HAP-1 (cell line): ENCODE data around the gene ZNF630.
A peak's percentile ranks its signal among the peaks of the same experiment; 100 is the strongest.
"Not testable (repeated sequence)": the region's sequence is repeated elsewhere in the genome, so short reads cannot be mapped to it uniquely, and the experiment has no call there.

Experiments used
- DNase-seq, 2 experiments: peaks; one replicate each; pipeline ENCODE4 v3.0.0-alpha.2; 2016 to 2020; ENCODE audit warnings: low spot score in 2 of 2
- H3K27me3 ChIP-seq: fragments of 250-450 bp; sonication (Bioruptor Pico); 2 replicates; pipeline ENCODE4 v1.5.1; 2020; ENCODE audit warnings: low read depth, mild to moderate bottlenecking, moderate library complexity
- H3K36me3 ChIP-seq: fragments of 250-450 bp; sonication (Bioruptor Pico); replicated peaks from 2 replicates; pipeline ENCODE4 v1.5.1; 2020; ENCODE audit warnings: mild to moderate bottlenecking
- H3K4me1 ChIP-seq: fragments of 250-450 bp; sonication (Bioruptor Pico); 2 replicates; pipeline ENCODE4 v1.5.1; 2020; ENCODE audit warnings: mild to moderate bottlenecking
- H3K4me3 ChIP-seq: fragments of 250-450 bp; sonication (Bioruptor Pico); 2 replicates; pipeline ENCODE4 v1.5.1; 2020; ENCODE audit warnings: mild to moderate bottlenecking, moderate library complexity
- H3K9me3 ChIP-seq: fragments of 250-450 bp; sonication (Bioruptor Pico); 2 replicates; pipeline ENCODE4 v1.5.1; 2020; ENCODE audit warnings: mild to moderate bottlenecking, moderate library complexity
- in situ Hi-C: fragments of 300-500 bp; cut with MboI; formaldehyde crosslinking; loops from 3 replicates; pipeline ENCODE4 v1.14.3; 2020; ENCODE audit warnings: low sequenced_read_pairs, inconsistent platforms, mixed read lengths

Gene ZNF630

DNA sequence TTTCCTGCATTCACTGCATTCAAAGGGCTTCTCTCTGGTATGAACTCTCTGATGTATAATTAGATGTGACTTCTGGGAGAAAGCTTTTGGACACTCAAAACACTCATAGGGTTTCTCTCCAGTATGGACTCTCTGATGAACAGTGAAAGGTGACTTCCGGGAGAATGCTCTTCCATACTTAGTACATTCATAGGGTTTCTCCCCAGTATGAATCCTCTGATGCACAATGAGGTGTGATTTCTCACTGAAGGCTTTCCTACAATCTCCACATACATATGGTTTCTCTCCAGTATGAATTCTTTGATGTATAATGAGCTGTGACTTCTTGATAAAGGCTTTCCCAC is 12.2 kb downstream of the ZNF630 start:
- no peak for DNase-seq
- peaks cover 3% of the 10 kb centered on the region; the same call in 1 of the 2 replicates for H3K9me3 ChIP-seq

DNA sequence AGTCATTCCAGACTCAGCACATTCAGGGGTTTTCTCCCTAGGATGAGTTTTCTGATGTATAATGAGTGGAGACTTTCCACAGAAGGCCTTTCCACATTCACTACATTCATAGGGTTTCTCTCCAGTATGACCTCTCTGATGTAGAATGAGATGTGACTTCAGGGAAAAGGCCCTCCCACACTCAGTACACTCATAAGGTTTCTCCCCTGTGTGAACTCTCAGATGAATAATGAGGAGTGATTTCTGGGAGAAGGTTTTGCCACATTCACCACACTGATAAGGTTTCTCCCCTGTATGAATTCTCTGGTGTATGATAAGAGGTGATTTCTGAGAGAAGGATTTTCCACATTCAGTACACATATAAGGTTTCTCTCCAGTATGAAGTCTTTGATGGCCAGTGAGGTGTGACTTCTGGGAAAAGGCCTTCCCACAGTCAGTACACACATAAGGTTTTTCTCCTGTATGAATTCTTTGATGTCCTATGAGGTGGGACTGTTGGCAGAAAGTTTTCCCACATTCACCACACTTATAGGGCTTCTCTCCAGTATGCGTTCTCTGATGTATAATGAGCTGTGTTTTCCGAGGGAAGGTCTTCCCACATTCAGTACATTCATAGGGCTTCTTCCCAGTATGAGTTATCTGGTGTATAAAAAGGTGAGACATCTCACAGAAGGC is 12.7 kb downstream of the ZNF630 start:
- no peaks in the 10 kb centered on the region for H3K36me3 ChIP-seq
- H3K4me3 ChIP-seq: no peak overlapping the region
- no peaks in the 10 kb centered on the region for H3K4me1 ChIP-seq
- no peaks in the 10 kb centered on the region for H3K27me3 ChIP-seq
- H3K9me3 ChIP-seq: peaks cover 3% of the 10 kb centered on the region; the same call in 1 of the 2 replicates
- in situ Hi-C loops: no loop called here
- no peak for DNase-seq

More for the DNA sequence above, 12.2 kb downstream of the ZNF630 start:
- Histone ChIP-seq H3K4me3 (no peak overlapping the region), H3K4me1 (no peaks in the 10 kb centered on the region), H3K36me3 (no peaks in the 10 kb centered on the region), H3K27me3 (no peaks in the 10 kb centered on the region)
- in situ Hi-C loops: no loop called here

DNA sequence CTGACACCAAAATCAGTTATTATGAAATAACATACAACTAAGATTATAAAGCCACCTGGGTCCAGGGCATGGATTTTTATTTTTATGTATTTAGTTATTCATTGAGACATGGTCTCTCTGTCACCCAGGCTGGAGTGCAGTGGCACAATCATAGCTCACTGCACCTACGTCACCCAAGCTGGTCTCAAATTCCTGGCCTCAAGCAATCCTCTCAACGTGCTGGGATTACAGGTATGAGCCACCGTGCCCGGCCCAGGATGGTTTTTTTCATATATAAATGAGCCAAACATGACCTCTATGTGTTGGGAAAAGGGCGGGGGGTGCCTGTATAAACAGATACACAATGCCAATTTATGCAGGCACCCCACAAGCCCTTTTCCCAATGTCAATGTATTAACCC is 24.6 kb downstream of the ZNF630 start:
- Histone ChIP-seq H3K4me3 (no peak overlapping the region), H3K9me3 (no peaks in the 10 kb centered on the region), H3K27me3 (no peaks in the 10 kb centered on the region), H3K4me1 (no peaks in the 10 kb centered on the region), H3K36me3 (no peaks in the 10 kb centered on the region)
- DNase-seq: no peak
- in situ Hi-C loops: loop anchor here (25.0 kb wide), 2 partner anchors 560 to 860 kb away; partner anchors contain the start of genes UBA1 and ZNF41

DNA sequence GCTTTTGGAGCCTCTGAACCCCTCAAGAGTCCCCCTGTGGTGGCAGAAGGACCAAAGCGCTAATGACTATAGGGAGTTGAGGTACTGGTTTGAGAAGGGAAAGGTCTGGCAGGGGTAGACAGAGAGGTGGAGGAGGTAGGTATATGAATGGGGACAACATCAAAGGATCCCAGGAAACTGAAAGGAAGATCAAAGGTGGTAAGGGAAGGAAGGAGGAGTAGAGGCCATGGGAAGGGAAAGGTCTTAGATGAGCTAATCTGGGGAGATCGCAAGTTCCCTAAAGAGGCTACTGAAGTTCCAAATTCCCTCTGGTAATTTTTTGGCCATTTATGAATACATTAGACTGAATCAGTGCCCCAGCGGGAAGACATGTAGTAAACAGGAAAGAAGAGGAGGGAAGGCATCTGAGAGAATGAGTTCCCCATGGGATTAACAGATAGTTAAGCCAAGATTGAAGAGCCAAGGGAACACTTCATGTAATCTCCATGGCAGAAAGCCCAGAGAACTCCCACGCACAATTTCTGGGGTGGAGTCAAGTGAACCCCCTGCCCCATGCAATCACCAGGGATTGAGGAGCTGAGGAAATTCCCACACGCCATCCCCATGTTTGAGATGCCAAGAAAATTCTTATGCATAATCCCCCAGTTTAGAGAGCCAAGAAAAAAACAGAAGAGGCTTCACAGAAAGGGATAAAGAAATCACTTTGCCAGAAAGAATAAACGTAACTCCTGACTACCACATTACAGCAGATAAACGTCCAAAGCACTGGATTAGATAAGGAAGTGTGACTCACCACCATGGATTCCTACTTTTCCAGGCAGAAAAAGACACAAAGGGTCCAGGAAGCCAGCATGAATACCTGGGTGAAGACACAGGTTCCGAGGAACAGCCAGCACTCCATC is 25.8 kb downstream of the ZNF630 start:
- Histone ChIP-seq H3K36me3 (no peaks in the 10 kb centered on the region), H3K27me3 (no peaks in the 10 kb centered on the region), H3K9me3 (no peaks in the 10 kb centered on the region), H3K4me1 (no peaks in the 10 kb centered on the region), H3K4me3 (no peak overlapping the region)
- in situ Hi-C loops: loop anchor here (25.0 kb wide), 2 partner anchors 558 to 858 kb away; partner anchors contain the start of genes UBA1 and ZNF41
- no peak for DNase-seq

DNA sequence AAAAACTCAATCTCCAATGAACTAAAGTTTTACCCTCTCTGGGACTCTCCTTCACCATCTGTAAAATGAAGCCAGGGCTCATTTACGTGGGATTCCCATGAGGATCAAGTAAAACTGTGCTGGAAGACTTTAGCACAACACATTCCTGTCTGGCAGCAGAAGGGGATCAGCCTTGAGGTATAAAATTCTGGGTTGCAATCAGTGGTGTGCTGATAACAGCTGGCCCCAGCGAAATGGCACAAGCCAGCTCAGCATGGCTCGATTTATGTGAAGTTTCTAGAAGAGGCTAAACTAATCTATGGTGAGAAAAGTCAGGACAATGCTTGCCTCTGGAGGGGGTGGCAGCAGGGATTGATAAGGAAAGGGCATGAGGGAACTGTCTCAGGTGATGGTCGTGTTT is 28.4 kb downstream of the ZNF630 start:
- in situ Hi-C loops: loop anchor here (25.0 kb wide), 2 partner anchors 556 to 856 kb away; partner anchors contain the start of genes UBA1 and ZNF41
- H3K4me3 ChIP-seq: no peak overlapping the region
- no peak for DNase-seq
- no peaks in the 10 kb centered on the region for H3K4me1 ChIP-seq
- H3K27me3 ChIP-seq: no peaks in the 10 kb centered on the region
- H3K9me3 ChIP-seq: no peaks in the 10 kb centered on the region
- H3K36me3 ChIP-seq: no peaks in the 10 kb centered on the region

DNA sequence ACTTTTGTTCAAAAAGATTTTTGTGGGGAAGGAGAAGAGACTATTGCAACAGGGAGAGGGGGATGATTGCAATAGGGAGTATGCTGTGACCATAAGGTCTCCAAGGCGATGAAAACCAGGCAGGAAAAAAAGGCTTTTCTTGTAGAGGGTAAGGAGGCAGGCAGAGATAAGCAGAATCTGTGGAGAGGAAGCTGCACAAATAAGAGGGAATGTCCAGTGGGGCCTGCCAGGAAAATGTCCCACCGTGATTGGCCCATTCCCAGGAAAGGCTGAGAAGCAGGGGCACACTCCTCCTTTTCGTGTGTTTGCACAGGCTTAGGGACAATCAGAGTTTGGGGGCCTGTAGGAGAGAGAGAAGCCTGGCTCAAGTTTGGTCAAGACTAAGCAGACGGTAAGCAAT is 35.5 kb downstream of the ZNF630 start:
- Histone ChIP-seq H3K9me3 (no peaks in the 10 kb centered on the region), H3K36me3 (no peaks in the 10 kb centered on the region), H3K4me1 (no peaks in the 10 kb centered on the region), H3K4me3 (no peak overlapping the region), H3K27me3 (no peaks in the 10 kb centered on the region)
- in situ Hi-C loops: loop anchor here (25.0 kb wide), 2 partner anchors 549 to 849 kb away; partner anchors contain the start of genes UBA1 and ZNF41
- DNase-seq: no peak

DNA sequence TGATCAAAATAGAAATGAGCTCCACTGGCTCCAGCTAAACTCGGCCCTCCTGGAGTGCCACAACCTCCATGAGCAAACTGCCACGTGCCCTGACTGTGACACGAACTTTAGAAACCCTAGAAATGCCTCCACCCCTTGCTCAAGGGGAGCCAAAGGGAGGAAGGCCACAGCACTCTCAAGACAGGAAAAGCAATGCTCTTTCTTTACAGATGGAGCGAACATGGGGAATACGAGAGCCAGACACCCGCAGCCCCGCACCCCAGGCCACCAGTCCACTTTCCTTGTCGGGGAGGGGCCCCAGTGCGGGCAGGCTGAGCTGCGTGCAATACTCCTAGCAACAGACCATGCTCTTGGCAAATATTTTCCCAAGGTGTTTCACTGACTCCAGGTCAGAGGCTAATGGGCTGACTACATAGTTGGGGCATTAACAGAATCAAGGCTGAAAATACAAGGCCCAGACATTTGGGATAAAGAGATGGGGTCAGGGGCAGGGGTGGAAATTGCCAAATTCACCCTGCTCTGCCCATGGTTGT is 40.7 kb downstream of the ZNF630 start:
- H3K9me3 ChIP-seq, H3K36me3 ChIP-seq, H3K27me3 ChIP-seq, DNase-seq, H3K4me3 ChIP-seq, H3K4me1 ChIP-seq: not testable (repeated sequence)
- in situ Hi-C loops: loop anchor here (25.0 kb wide), 2 partner anchors 543 to 843 kb away; partner anchors contain the start of genes UBA1 and ZNF41

DNA sequence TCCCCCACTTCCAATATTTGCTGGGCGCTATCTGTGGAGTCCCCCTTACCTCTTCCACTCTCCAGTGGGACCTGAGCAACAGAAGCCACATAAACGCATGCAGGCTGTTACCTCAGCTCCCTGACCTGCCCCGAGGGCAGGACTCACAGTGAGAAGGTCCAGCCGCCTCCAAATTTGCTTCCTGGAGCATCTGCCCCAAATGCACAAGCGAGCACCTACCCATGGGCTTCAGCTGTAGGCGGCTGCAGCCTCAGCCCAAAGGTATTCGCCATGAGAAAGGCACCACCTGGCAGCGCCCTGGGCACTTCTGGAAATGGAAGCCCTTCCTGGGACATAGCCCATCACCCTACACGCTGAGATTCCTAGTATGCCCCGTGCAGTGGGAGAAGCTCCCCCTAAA is 41.2 kb downstream of the ZNF630 start:
- in situ Hi-C loops: loop anchor here (25.0 kb wide), 2 partner anchors 543 to 843 kb away; partner anchors contain the start of genes UBA1 and ZNF41
- no peaks in the 10 kb centered on the region for H3K36me3 ChIP-seq
- no peaks in the 10 kb centered on the region for H3K4me1 ChIP-seq
- no peak overlapping the region for H3K4me3 ChIP-seq
- H3K9me3 ChIP-seq: no peaks in the 10 kb centered on the region
- DNase-seq: no peak
- no peaks in the 10 kb centered on the region for H3K27me3 ChIP-seq

DNA sequence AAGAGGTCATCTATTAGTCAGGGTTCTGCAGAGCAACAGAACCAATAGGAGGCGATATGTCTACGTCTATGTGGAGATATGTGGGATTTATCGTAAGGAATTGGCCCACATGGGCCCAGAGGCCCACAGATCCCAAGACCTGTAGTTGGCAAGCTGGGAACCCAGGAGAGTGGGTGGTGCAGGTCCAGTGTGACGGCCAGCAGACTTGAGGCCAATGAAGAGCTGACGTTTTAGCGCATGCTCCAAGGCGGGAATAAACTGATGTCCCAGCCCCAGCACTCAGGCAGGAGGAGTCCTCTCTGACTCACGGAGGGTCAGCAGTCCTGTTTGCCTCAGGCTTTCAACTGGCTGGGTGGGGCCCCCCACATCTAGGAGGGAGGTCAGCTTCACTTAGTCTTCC is 43.3 kb downstream of the ZNF630 start:
- H3K4me3 ChIP-seq: no peak overlapping the region
- H3K36me3 ChIP-seq: no peaks in the 10 kb centered on the region
- H3K27me3 ChIP-seq: no peaks in the 10 kb centered on the region
- DNase-seq: no peak
- no peaks in the 10 kb centered on the region for H3K9me3 ChIP-seq
- in situ Hi-C loops: loop anchor here (5.0 to 25.0 kb wide), 4 partner anchors 176 to 841 kb away; partner anchors contain the start of genes UBA1 and ZNF41
- H3K4me1 ChIP-seq: no peaks in the 10 kb centered on the region

DNA sequence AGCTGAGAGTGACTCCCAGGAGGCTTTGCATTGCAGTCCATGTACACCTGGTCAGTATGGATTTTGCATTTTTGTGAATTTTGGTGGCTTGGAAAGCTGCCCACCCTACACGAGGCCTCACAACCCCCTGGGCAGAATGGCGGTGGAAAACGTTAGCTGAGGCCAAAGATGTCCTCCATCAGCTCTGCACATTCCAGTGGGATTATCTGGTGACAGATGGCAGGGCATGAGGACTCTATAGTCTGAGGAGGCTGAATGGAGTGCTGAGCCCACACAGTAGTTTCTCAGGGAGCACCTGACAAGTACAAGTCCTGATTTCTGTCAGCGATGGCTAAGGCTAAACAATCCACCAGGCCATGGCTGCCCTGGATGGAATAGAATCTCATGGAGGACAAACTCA is 43.9 kb downstream of the ZNF630 start:
- H3K4me1 ChIP-seq, H3K27me3 ChIP-seq, H3K36me3 ChIP-seq, DNase-seq, H3K9me3 ChIP-seq, H3K4me3 ChIP-seq: not testable (repeated sequence)
- in situ Hi-C loops: loop anchor here (5.0 to 25.0 kb wide), 4 partner anchors 175 to 840 kb away; partner anchors contain the start of genes UBA1 and ZNF41

DNA sequence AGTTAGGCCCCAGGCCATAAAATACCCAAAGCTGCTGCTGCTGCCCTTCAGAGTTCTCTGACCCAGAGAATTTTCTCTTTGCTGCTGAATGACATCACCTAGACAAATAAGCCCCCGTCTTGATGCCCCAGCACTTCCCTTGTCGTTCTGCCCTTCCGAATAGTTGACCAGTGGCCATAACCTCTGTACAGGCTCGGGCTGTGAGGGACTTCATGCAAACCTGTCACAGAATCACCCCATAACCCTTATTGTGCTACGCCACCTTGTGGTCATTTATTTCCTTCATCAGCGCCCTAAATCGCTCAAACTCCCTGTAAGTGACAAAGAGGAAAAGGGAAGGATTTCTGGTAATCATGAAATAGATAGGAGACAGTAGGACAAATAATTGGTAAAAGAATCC is 45.9 kb downstream of the ZNF630 start:
- no peaks in the 10 kb centered on the region for H3K36me3 ChIP-seq
- H3K27me3 ChIP-seq: no peaks in the 10 kb centered on the region
- H3K4me1 ChIP-seq: peaks cover 10% of the 10 kb centered on the region
- peak; percentile 61 to 76 for DNase-seq
- no peaks in the 10 kb centered on the region for H3K9me3 ChIP-seq
- in situ Hi-C loops: loop anchor here (5.0 to 25.0 kb wide), 4 partner anchors 173 to 838 kb away; partner anchors contain the start of genes UBA1 and ZNF41
- H3K4me3 ChIP-seq: no peak overlapping the region

DNA sequence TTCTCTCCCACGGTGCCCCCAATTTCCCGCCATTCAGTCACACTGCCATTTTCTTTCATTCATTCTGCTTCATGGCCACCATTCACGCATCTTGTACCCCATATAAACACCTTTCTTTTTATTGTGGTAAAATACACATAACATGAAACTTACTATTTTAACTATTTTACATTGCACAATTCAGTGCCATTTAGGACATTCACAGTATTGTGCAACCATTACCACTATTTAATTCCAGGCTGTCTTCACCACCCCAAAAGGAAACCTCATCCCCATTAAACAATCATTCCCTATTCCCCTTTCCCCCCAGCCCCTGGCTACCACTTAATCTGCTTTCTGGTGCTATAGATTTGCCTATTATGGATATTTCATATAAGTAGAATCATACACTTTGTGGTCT is 48.7 kb downstream of the ZNF630 start:
- Histone ChIP-seq H3K4me3 (no peak overlapping the region), H3K27me3 (no peaks in the 10 kb centered on the region), H3K36me3 (no peaks in the 10 kb centered on the region), H3K4me1 (peaks cover 12% of the 10 kb centered on the region), H3K9me3 (no peaks in the 10 kb centered on the region)
- no peak for DNase-seq
- in situ Hi-C loops: loop anchor here (10.0 kb wide), 1 partner anchor 198 kb away; no protein-coding TSS in a partner anchor

DNA sequence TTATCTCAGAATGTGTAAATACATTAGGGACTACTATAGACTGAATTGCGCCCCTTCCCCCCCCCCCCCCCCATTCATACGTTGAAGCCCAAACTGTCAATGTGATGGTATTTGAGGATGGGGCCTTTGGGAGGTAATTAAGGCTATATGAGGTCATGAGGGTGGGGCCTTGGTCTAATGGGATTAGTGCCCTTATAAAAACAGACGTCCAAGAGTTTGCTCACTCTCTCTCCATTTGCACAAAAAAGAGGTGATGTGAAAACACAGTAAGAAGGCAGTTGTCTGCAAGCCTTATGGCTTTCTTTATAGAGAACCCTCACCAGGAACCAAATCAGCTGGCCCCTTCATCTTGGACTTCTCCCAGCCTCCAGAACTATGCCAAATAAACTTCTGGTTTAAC is 49.3 kb downstream of the ZNF630 start:
- Histone ChIP-seq H3K9me3 (no peaks in the 10 kb centered on the region), H3K36me3 (no peaks in the 10 kb centered on the region), H3K4me3 (peak overlapping the region; percentile 57), H3K4me1 (peaks cover 12% of the 10 kb centered on the region), H3K27me3 (no peaks in the 10 kb centered on the region)
- in situ Hi-C loops: loop anchor here (10.0 kb wide), 1 partner anchor 197 kb away; no protein-coding TSS in a partner anchor
- DNase-seq: peak; percentile 54 to 74
